PC-3 (cell line): ENCODE data around the gene NTS. TPM values are rescaled to one million over a fixed set of nuclear protein-coding genes. Genes with fewer than 3 reads are reported as not detected.
A peak's percentile ranks its signal among the peaks of the same experiment; 100 is the strongest.

Experiments used
- ATAC-seq: fragments of 200-7000 bp; cut with Tn5 transposase; 2 replicates; pipeline ENCODE4 v1.9.1; 2020; ENCODE audit warnings: mild to moderate bottlenecking, moderate library complexity
- BruUV-seq: library from RNA; stranded (reverse); fragments of 400-500 nt; replicated peaks from 2 replicates; lab custom pipeline; 2021; lab: Mats Ljungman, UMichigan
- CTCF ChIA-PET: fragments of 300-600 bp; sonication (Branson Sonifier 250); formaldehyde crosslinking; loops from one replicate; lab custom pipeline; 2022; ENCODE audit warnings: antibody characterized with exemption; lab: Charles Lee
- POLR2A ChIA-PET: fragments of 300-600 bp; sonication (Branson Sonifier 250); formaldehyde crosslinking; loops from one replicate; lab custom pipeline; 2022; ENCODE audit warnings: antibody characterized with exemption; ENCODE audit not compliant: unreplicated experiment; lab: Charles Lee
- DNase-seq: peaks from one replicate; pipeline ENCODE4 v3.0.0-alpha.2; 2015
- H2AFZ ChIP-seq: fragments of 300-600 bp; sonication (generic); 2 replicates; pipeline ENCODE4 v1.6.0; 2016; ENCODE audit warnings: antibody characterized with exemption, low read length
- H3F3A ChIP-seq: fragments of 300-600 bp; sonication (generic); one replicate; pipeline ENCODE4 v1.6.0; 2017; ENCODE audit warnings: antibody characterized with exemption, low read length, control low read depth, mild to moderate bottlenecking; ENCODE audit not compliant: unreplicated experiment
- H3K27ac ChIP-seq: fragments of 300-600 bp; sonication (generic); 2 replicates; pipeline ENCODE4 v1.5.1; 2016; ENCODE audit warnings: mild to moderate bottlenecking, low read length
- H3K27me3 ChIP-seq: fragments of 300-600 bp; sonication (generic); 2 replicates; pipeline ENCODE4 v1.6.1; 2016; ENCODE audit warnings: low read length, mixed read lengths
- H3K36me3 ChIP-seq: fragments of 300-600 bp; sonication (generic); 2 replicates; pipeline ENCODE4 v1.6.1; 2016; ENCODE audit warnings: low read depth, mixed run types, low read length, mixed read lengths
- H3K4me1 ChIP-seq: fragments of 300-600 bp; sonication (generic); 2 replicates; pipeline ENCODE4 v1.5.1; 2016; ENCODE audit warnings: low read length; ENCODE audit not compliant: insufficient read depth
- H3K4me2 ChIP-seq: fragments of 300-600 bp; sonication (generic); 2 replicates; pipeline ENCODE4 v1.6.0; 2016; ENCODE audit warnings: low read length
- H3K4me3 ChIP-seq: fragments of 300-600 bp; sonication (generic); 2 replicates; pipeline ENCODE4 v1.5.1; 2016; ENCODE audit warnings: mild to moderate bottlenecking, low read length, mixed read lengths
- H3K79me2 ChIP-seq: fragments of 300-600 bp; sonication (generic); 2 replicates; pipeline ENCODE4 v1.6.1; 2017; ENCODE audit warnings: low read length, mixed read lengths
- H3K9ac ChIP-seq: fragments of 300-600 bp; sonication (generic); 2 replicates; pipeline ENCODE4 v1.6.0; 2016; ENCODE audit warnings: mild to moderate bottlenecking, low read length
- H3K9me2 ChIP-seq: fragments of 300-600 bp; sonication (generic); replicated peaks from 2 replicates; pipeline ENCODE4 v1.6.1; 2016; ENCODE audit warnings: mixed run types, low read length, mixed read lengths
- H3K9me3 ChIP-seq: fragments of 300-600 bp; sonication (generic); 2 replicates; pipeline ENCODE4 v1.6.1; 2016; ENCODE audit warnings: low read length, mixed read lengths
- H4K20me1 ChIP-seq: fragments of 300-600 bp; sonication (generic); 2 replicates; pipeline ENCODE4 v1.6.1; 2016; ENCODE audit warnings: low read length, mixed read lengths
- CTCF ChIP-seq: fragments of 300-600 bp; sonication (generic); conservative IDR thresholded peaks from 2 replicates; pipeline ENCODE4 v1.5.1; 2017; ENCODE audit warnings: antibody characterized with exemption, low read depth, mild to moderate bottlenecking, low read length
- EZH2 ChIP-seq: fragments of 300-600 bp; sonication (generic); IDR thresholded peaks from one replicate; pipeline ENCODE4 v1.6.1; 2017; ENCODE audit warnings: antibody characterized with exemption, mild to moderate bottlenecking, low read length; ENCODE audit not compliant: unreplicated experiment
- EZH2phosphoT487 ChIP-seq: fragments of 300-600 bp; sonication (generic); IDR thresholded peaks from 2 replicates; pipeline ENCODE4 v1.6.1; 2018; ENCODE audit warnings: mild to moderate bottlenecking, antibody characterized with exemption, low read length, borderline replicate concordance
- intact Hi-C: fragments of 100-400 bp; cut with micrococcal nuclease; formaldehyde crosslinking; loops from 2 replicates; pipeline ENCODE4 v1.9.0; 2023
- total RNA-seq: library from RNA; depleted of rRNA; stranded (reverse); fragments of >200 nt; gene quantifications from 2 replicates; pipeline ENCODE4 v1.2.3, GENCODE V29; 2014

The NTS gene
- total RNA-seq, 1 experiment from 2014 or later: not detected

- H4K20me1 ChIP-seq: no peaks in the 10 kb centered on the region
- H3K9me2 ChIP-seq: no peaks in the 10 kb centered on the region
- ChIA-PET CTCF (interaction anchor here (0.6 to 0.7 kb wide), 4 partner anchors 198 to 461 kb away, joined by 3 to 4 read pairs (median 4); no protein-coding TSS in a partner anchor), POLR2A (interaction anchor here (0.6 kb wide), 1 partner anchor 37 kb away, joined by 3 read pairs; the partner anchor contains the start of gene RASSF9)
- H3K27me3 ChIP-seq: no peaks in the 10 kb centered on the region
- H3K79me2 ChIP-seq: no peaks in the 10 kb centered on the region
- DNase-seq: peak; percentile 81
- H3K36me3 ChIP-seq: no peaks in the 10 kb centered on the region
- no peaks in the 10 kb centered on the region for H3K4me1 ChIP-seq
- intact Hi-C loops: loop anchor here (1.0 to 5.0 kb wide), 3 partner anchors 145 to 404 kb away; no protein-coding TSS in a partner anchor
- H2AFZ ChIP-seq: no peak overlapping the region
- H3K9ac ChIP-seq: no peak overlapping the region
- no peak overlapping the region for H3K4me2 ChIP-seq
- TF ChIP-seq EZH2 (no peak), EZH2phosphoT487 (no peak), CTCF (peak; percentile 79)
- H3K9me3 ChIP-seq: no peaks in the 10 kb centered on the region
- no peaks in the 10 kb centered on the region for H3F3A ChIP-seq
- no peak overlapping the region for H3K27ac ChIP-seq
- ATAC-seq: peak; percentile 63
- no peak overlapping the region for H3K4me3 ChIP-seq
- no TSS peak for BruUV-seq
Observed at GRCh38 chr12:85872497-85873091, 1.5 kb upstream of the NTS start.

GRCh38 chr12:85877459-85877858 is 3.4 kb downstream of the NTS start:
- DNase-seq (no peak), ATAC-seq (no peak)
- no TSS peak for BruUV-seq
- H4K20me1 ChIP-seq: no peaks in the 10 kb centered on the region
- ChIA-PET CTCF (no interaction called here), POLR2A (no interaction called here)
- no peaks in the 10 kb centered on the region for H3K36me3 ChIP-seq
- H2AFZ ChIP-seq: no peak overlapping the region
- intact Hi-C loops: no loop called here
- no peak overlapping the region for H3K4me3 ChIP-seq
- H3K27ac ChIP-seq: no peak overlapping the region
- H3K79me2 ChIP-seq: no peaks in the 10 kb centered on the region
- TF ChIP-seq CTCF (no peak), EZH2 (no peak), EZH2phosphoT487 (no peak)
- H3K9me2 ChIP-seq: no peaks in the 10 kb centered on the region
- no peak overlapping the region for H3K4me2 ChIP-seq
- H3K4me1 ChIP-seq: no peaks in the 10 kb centered on the region
- no peak overlapping the region for H3K9ac ChIP-seq
- no peaks in the 10 kb centered on the region for H3F3A ChIP-seq
- no peaks in the 10 kb centered on the region for H3K9me3 ChIP-seq
- H3K27me3 ChIP-seq: peaks cover under 1% of the 10 kb centered on the region; the same call in 1 of the 2 replicates

GRCh38 chr12:85883763-85884162 is 9.7 kb downstream of the NTS start:
- ATAC-seq: peak; percentile 42
- H3K9ac ChIP-seq: no peak overlapping the region
- no TSS peak for BruUV-seq

More at GRCh38 chr12:85883763-85884162, 9.7 kb downstream of the NTS start:
- Histone ChIP-seq H3K9me3 (no peaks in the 10 kb centered on the region), H3K4me2 (no peak overlapping the region), H4K20me1 (no peaks in the 10 kb centered on the region), H3K4me1 (no peaks in the 10 kb centered on the region), H3K79me2 (no peaks in the 10 kb centered on the region), H3K9me2 (no peaks in the 10 kb centered on the region), H3F3A (no peaks in the 10 kb centered on the region), H3K27me3 (peaks cover 17% of the 10 kb centered on the region; the same call in 1 of the 2 replicates), H3K36me3 (no peaks in the 10 kb centered on the region), H3K27ac (no peak overlapping the region), H3K4me3 (no peak overlapping the region), H2AFZ (no peak overlapping the region)
- intact Hi-C loops: no loop called here
- DNase-seq: no peak
- ChIA-PET CTCF (no interaction called here), POLR2A (no interaction called here)
- TF ChIP-seq EZH2 (no peak), CTCF (no peak), EZH2phosphoT487 (no peak)
